Upper lobe of left lung (tissue), 4 donors: ENCODE measurements around the gene ATG101.

Source experiments
- POLR2AphosphoS5 ChIP-seq, 2 donors: sonication (generic); formaldehyde crosslinking; IDR thresholded peaks; one replicate each; pipeline ENCODE4 v1.5.1; 2017; ENCODE audit warnings: antibody characterized with exemption in 2 of 2
- TF ChIP-seq, protein P1 (sequence below), 6 experiments: fragments of 450-650 bp in 4 of 6; fragments of 200-600 bp in 2 of 6; sonication (generic) in 2 of 6; IDR thresholded peaks; one replicate each; pipeline ENCODE4 v1.5.1; 2016 to 2019; ENCODE audit warnings: antibody characterized with exemption in 6 of 6

DNA sequence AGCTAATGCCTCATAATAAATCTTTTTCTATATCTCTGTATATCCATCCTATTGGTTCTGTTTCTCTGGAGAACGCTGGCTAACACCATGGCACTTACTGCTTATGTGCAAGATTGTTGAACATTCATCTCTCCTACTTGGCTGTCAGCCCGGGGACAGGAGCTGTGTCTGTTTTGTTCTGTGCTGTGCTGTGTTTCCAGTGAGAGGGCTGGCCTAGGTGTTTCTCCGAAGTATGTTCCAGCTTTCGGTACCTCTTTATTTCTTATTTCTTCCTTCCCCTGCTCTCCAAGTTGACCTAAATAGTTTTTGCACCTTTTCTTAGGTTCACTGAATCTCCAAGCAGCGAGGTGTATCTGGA, 37.4 kb upstream of the ATG101 start:
- TF ChIP-seq, protein P1, sequence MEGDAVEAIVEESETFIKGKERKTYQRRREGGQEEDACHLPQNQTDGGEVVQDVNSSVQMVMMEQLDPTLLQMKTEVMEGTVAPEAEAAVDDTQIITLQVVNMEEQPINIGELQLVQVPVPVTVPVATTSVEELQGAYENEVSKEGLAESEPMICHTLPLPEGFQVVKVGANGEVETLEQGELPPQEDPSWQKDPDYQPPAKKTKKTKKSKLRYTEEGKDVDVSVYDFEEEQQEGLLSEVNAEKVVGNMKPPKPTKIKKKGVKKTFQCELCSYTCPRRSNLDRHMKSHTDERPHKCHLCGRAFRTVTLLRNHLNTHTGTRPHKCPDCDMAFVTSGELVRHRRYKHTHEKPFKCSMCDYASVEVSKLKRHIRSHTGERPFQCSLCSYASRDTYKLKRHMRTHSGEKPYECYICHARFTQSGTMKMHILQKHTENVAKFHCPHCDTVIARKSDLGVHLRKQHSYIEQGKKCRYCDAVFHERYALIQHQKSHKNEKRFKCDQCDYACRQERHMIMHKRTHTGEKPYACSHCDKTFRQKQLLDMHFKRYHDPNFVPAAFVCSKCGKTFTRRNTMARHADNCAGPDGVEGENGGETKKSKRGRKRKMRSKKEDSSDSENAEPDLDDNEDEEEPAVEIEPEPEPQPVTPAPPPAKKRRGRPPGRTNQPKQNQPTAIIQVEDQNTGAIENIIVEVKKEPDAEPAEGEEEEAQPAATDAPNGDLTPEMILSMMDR (IDR thresholded peaks at IDR 0.05): no peak
- TF ChIP-seq POLR2AphosphoS5 (IDR thresholded peaks at IDR 0.05): no peak
